B cell (primary cell): ENCODE results near the gene HSBP1. TPM values are rescaled to one million over a fixed set of nuclear protein-coding genes. Genes with fewer than 3 reads are reported as not detected.

ENCODE experiments used
- ATAC-seq: fragments of 200-7000 bp; cut with Tn5 transposase; one replicate; pipeline ENCODE4 v1.10.0; 2021; ENCODE audit warnings: low read depth, mild to moderate bottlenecking, moderate number of reproducible peaks, moderate library complexity
- CTCF ChIA-PET: fragments of 350-600 bp; sonication (Branson Sonifier 250); formaldehyde crosslinking; loops from one replicate; lab custom pipeline; 2021; ENCODE audit warnings: antibody characterized with exemption, inconsistent platforms; lab: Charles Lee
- POLR2A ChIA-PET: fragments of 350-600 bp; sonication (Branson Sonifier 250); formaldehyde crosslinking; loops from one replicate; lab custom pipeline; 2021; ENCODE audit warnings: antibody characterized with exemption; lab: Charles Lee
- DNase-seq: peaks from one replicate; pipeline ENCODE4 v3.0.0; 2013
- H2AFZ ChIP-seq: 2 replicates; pipeline ENCODE4 v1.6.1; 2012; ENCODE audit warnings: mild to moderate bottlenecking, low read depth, low read length; ENCODE audit not compliant: insufficient read depth, poor library complexity, severe bottlenecking
- H3K27ac ChIP-seq, 2 donors: 1 replicate in 1 of 2; 2 replicates in 1 of 2; pipeline ENCODE4 v1.5.1; 2012 to 2013; ENCODE audit warnings: low read length in 2 of 2, mild to moderate bottlenecking in 2 of 2, moderate library complexity in 1 of 2
- H3K27me3 ChIP-seq, 4 experiments: fragments of 200-600 bp in 1 of 4; sonication (generic) in 1 of 4; replicated peaks in 1 of 4; 1 replicate in 2 of 4; 2 replicates in 2 of 4; pipeline versions ENCODE4 v1.6.1 to v1.7.0; 2013 to 2016; ENCODE audit warnings: low read length in 3 of 4, mild to moderate bottlenecking in 2 of 4, mixed read lengths in 1 of 4, moderate library complexity in 1 of 4; ENCODE audit not compliant: insufficient read depth in 4 of 4, control insufficient read depth in 3 of 4; ENCODE audit errors: control extremely low read depth in 1 of 4
- H3K36me3 ChIP-seq, 2 experiments: replicated peaks in 1 of 2; 1 replicate in 1 of 2; 2 replicates in 1 of 2; pipeline versions ENCODE4 v1.6.1 to v1.7.1; 2013; ENCODE audit warnings: low read length in 1 of 2; ENCODE audit not compliant: insufficient read depth in 2 of 2, control insufficient read depth in 1 of 2; ENCODE audit errors: control extremely low read depth in 1 of 2, extremely low read depth in 1 of 2
- H3K4me1 ChIP-seq, 2 donors: fragments of 200-600 bp in 1 of 2; sonication (generic) in 1 of 2; 1 replicate in 1 of 2; 2 replicates in 1 of 2; pipeline versions ENCODE4 v1.5.1 to v1.6.1; 2013 to 2017; ENCODE audit warnings: low read length in 2 of 2; ENCODE audit not compliant: control insufficient read depth in 2 of 2, insufficient read depth in 2 of 2
- H3K4me2 ChIP-seq: replicated peaks from 2 replicates; pipeline ENCODE3; 2012; ENCODE audit warnings: mild to moderate bottlenecking, low read depth, low read length; ENCODE audit not compliant: poor library complexity, severe bottlenecking
- H3K4me3 ChIP-seq, 5 experiments: fragments of 200-600 bp in 1 of 5; sonication (generic) in 1 of 5; 1 replicate in 3 of 5; 2 replicates in 2 of 5; pipeline versions ENCODE4 v1.5.1 to v1.7.0; 2011 to 2016; ENCODE audit warnings: low read length in 4 of 5, mild to moderate bottlenecking in 4 of 5, low read depth in 2 of 5, control low read depth in 1 of 5, moderate library complexity in 1 of 5; ENCODE audit not compliant: insufficient read depth in 1 of 5; ENCODE audit errors: control extremely low read depth in 1 of 5, extremely low read depth in 1 of 5
- H3K79me2 ChIP-seq: fragments of 200-600 bp; sonication (generic); one replicate; pipeline ENCODE4 v1.6.0; 2016; ENCODE audit warnings: low read length; ENCODE audit not compliant: control insufficient read depth, insufficient read depth
- H3K9ac ChIP-seq: fragments of 200-600 bp; sonication (generic); 2 replicates; pipeline ENCODE4 v1.6.1; 2017; ENCODE audit warnings: mild to moderate bottlenecking, low read length, moderate library complexity
- H3K9me3 ChIP-seq, 3 donors: one replicate each; pipeline versions ENCODE4 v1.6.1 to v1.7.1; 2013; ENCODE audit warnings: low read length in 2 of 3; ENCODE audit not compliant: control insufficient read depth in 2 of 3, insufficient read depth in 1 of 3; ENCODE audit errors: control extremely low read depth in 1 of 3
- H4K20me1 ChIP-seq: 2 replicates; pipeline ENCODE4 v1.6.0; 2012; ENCODE audit warnings: mild to moderate bottlenecking, low read length; ENCODE audit not compliant: insufficient read depth, control insufficient read depth, poor library complexity, severe bottlenecking
- H3K27ac Mint-ChIP-seq: one replicate; pipeline ENCODE4 v1.8.0; 2021; ENCODE audit warnings: mixed read lengths
- H3K27me3 Mint-ChIP-seq: one replicate; pipeline ENCODE4 v1.8.0; 2021; ENCODE audit warnings: mixed read lengths
- H3K4me1 Mint-ChIP-seq: one replicate; pipeline ENCODE4 v1.8.0; 2021; ENCODE audit warnings: mixed read lengths
- H3K4me3 Mint-ChIP-seq: one replicate; pipeline ENCODE4 v1.8.0; 2021; ENCODE audit warnings: mixed read lengths
- H3K9me3 Mint-ChIP-seq: one replicate; pipeline ENCODE4 v1.8.0; 2022; ENCODE audit warnings: mixed read lengths; ENCODE audit not compliant: insufficient read depth
- EZH2 ChIP-seq: IDR thresholded peaks from 2 replicates; pipeline ENCODE4 v1.6.1; 2012; ENCODE audit warnings: borderline replicate concordance, low read depth, mild to moderate bottlenecking, moderate library complexity, low read length; ENCODE audit not compliant: insufficient read depth, poor library complexity, severe bottlenecking
- WGBS: methylation state at CpG from one replicate; pipeline ENCODE4 v1.1.5; 2013; ENCODE audit warnings: missing lambda C conversion rate; ENCODE audit not compliant: insufficient coverage; 5-methylcytosine and 5-hydroxymethylcytosine counted together
- intact Hi-C: fragments of 100-400 bp; cut with micrococcal nuclease; formaldehyde crosslinking; loops from one replicate; pipeline ENCODE4 v1.10.0; 2022
- polyA plus RNA-seq: library from polyadenylated mRNA; depleted of rRNA; stranded (reverse); fragments of >200 nt; gene quantifications from 2 replicates; pipeline ENCODE4 v1.2.3, GENCODE V29; 2012
- total RNA-seq, 2 donors: library from RNA; stranded (reverse); fragments of 120-200 nt in 1 of 2; gene quantifications; 1 replicate in 1 of 2; 2 replicates in 1 of 2; pipeline versions ENCODE4 v1.2.3 to v1.2.4, GENCODE V29; 2013 to 2022
- TF ChIP-seq, protein P1 (sequence below): fragments of 200-600 bp; IDR thresholded peaks from one replicate; pipeline ENCODE4 v1.8.0; 2022; ENCODE audit warnings: antibody characterized with exemption, mild to moderate bottlenecking

Gene HSBP1
- total and polyA plus RNA-seq, 2 donors (not counting 1 experiment from before 2014, with no cell fraction given) = 4.8 to 39.6 TPM

DNA sequence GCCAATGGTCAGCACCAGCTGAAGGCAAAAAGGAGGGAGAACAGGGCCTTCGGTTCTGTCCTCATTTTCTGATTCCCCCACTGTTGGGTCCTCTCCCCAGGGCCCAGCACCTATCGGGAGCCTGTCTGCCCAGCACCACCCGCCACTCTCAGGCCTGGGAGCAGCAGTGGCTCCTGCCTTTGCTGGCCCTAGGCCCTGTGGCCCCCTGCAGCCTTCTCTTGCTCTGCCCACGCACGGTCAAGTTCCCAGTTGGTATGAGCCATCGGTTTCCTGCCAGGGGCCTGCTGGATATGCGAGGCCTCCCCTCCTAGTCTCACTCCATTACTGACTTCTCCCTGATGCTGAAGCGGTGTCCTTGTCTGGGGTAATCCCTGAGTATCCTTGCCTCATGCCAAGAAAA lies 37.5 kb downstream of the HSBP1 start:
- Histone ChIP-seq H3K4me1 (peaks cover 42 to 48% of the 10 kb centered on the region in 2 donors), H4K20me1 (no peaks in the 10 kb centered on the region), H3K79me2 (no peaks in the 10 kb centered on the region), H2AFZ (no peak overlapping the region), H3K9me3 (peaks cover 0 to 3% (median 0%) of the 10 kb centered on the region in 3 donors), H3K4me3 (no peak overlapping the region), H3K27me3 (no peaks in the 10 kb centered on the region), H3K4me2 (no peak overlapping the region), H3K27ac (no peak overlapping the region), H3K9ac (no peak overlapping the region), H3K36me3 (no peaks in the 10 kb centered on the region)
- Mint-ChIP-seq H3K4me1 (peaks cover 44% of the 10 kb centered on the region), H3K9me3 (no peaks in the 10 kb centered on the region), H3K27me3 (no peaks in the 10 kb centered on the region), H3K4me3 (no peak overlapping the region), H3K27ac (peak overlapping the region; percentile 32)
- DNase-seq = no peak
- TF ChIP-seq, protein P1, sequence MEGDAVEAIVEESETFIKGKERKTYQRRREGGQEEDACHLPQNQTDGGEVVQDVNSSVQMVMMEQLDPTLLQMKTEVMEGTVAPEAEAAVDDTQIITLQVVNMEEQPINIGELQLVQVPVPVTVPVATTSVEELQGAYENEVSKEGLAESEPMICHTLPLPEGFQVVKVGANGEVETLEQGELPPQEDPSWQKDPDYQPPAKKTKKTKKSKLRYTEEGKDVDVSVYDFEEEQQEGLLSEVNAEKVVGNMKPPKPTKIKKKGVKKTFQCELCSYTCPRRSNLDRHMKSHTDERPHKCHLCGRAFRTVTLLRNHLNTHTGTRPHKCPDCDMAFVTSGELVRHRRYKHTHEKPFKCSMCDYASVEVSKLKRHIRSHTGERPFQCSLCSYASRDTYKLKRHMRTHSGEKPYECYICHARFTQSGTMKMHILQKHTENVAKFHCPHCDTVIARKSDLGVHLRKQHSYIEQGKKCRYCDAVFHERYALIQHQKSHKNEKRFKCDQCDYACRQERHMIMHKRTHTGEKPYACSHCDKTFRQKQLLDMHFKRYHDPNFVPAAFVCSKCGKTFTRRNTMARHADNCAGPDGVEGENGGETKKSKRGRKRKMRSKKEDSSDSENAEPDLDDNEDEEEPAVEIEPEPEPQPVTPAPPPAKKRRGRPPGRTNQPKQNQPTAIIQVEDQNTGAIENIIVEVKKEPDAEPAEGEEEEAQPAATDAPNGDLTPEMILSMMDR = no peak
- no peak for TF ChIP-seq EZH2
- ATAC-seq = no peak
- ChIA-PET POLR2A (no interaction called here), CTCF (interaction anchor here (1.0 kb wide), 1 partner anchor 19 kb away, joined by 7 read pairs; no protein-coding TSS in a partner anchor)
- intact Hi-C loops = no loop called here
- 99% methylated on average over 8 of the region's 8 CpGs for WGBS

DNA sequence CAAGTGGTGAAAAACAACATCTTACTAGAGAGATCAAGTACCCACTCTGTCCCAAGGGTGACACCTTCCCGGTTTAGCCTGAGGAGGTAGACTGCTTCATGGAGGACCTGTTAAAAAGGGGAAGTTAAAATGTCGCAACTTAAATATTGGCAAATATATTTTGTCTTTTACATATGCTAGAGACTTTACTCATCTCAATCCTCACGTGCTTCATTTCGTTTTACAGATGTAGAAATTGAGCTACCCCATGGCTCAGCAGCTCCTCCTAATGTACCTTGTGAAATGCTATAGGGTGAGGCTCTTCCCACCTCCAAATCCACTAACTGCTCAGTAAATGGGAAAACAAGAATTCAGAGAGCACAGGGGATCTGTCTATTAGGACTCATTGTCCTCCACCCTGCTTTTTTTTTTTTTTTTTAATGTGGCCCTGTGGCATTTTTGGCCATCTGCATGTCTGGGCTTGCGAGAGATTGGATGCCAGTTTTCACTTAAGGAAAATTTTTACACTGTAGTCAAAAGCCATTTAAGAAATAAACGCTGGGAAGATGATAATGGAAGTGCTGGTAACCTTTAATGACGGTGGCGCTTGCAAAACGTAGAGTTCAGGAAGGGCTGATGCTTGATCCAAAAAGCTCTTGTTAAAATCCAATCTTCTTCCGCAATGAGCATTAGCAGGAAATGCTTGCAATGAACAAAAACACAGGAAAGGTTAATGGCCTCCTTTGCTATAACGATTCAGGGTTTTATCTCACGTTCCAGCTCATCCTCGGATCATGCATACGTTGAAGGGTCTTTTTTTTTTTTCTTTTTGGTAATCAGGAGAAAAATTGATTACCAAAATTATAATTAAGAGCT lies 39.8 kb downstream of the HSBP1 start:
- Histone ChIP-seq H3K4me2 (peak overlapping the region; percentile 24), H3K4me3 (no peak overlapping the region), H3K9ac (no peak overlapping the region), H3K27ac (no peak overlapping the region), H3K4me1 (peaks cover 28 to 35% of the 10 kb centered on the region in 2 donors), H3K36me3 (no peaks in the 10 kb centered on the region), H4K20me1 (no peaks in the 10 kb centered on the region), H3K27me3 (no peaks in the 10 kb centered on the region), H3K79me2 (no peaks in the 10 kb centered on the region), H2AFZ (peak overlapping the region; percentile 50), H3K9me3 (peaks cover 0 to 3% (median 0%) of the 10 kb centered on the region in 3 donors)
- intact Hi-C loops = no loop called here
- no peak overlapping the region for H3K27ac Mint-ChIP-seq
- no peak for DNase-seq
- POLR2A ChIA-PET = no interaction called here
- 100% methylated on average over 4 of the region's 14 CpGs for WGBS
- no peaks in the 10 kb centered on the region for H3K9me3 Mint-ChIP-seq
- H3K4me3 Mint-ChIP-seq = no peak overlapping the region
- CTCF ChIA-PET = interaction anchor here (0.9 kb wide), 1 partner anchor 11 kb away, joined by 3 read pairs; no protein-coding TSS in a partner anchor
- TF ChIP-seq EZH2 = no peak
- TF ChIP-seq, protein P1 = no peak
- peaks cover 34% of the 10 kb centered on the region for H3K4me1 Mint-ChIP-seq
- peaks cover 14% of the 10 kb centered on the region for H3K27me3 Mint-ChIP-seq
- no peak for ATAC-seq
